ENCODE data around the gene IZUMO2.

IZUMO2 gene

DNA sequence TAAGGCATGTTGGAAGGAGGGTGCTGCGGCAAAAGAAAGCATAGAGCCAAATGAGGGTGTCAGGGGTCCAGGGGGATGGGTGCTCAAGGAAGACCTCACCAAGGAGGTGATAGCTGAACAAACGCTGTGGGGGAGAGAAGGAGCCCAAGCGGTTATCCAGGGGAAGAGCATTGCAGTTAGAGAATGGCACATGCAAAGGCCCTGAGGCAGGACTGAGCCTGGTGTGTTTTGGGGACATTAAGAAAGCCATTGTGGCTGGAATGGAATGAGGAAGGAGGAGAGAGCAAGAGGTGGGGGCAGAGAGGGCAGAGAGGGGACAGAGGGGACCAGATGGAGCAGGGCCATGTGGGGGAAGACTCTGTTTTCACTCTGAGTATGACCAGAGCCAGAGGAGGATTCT, 34.3 kb upstream of the IZUMO2 start:
- H3K36me3 ChIP-seq (ENCODE audit: low read depth), result no peaks in the 10 kb centered on the region
- DNase-seq (ENCODE audit: low spot score), result no peak
- no peak overlapping the region for H3K4me3 ChIP-seq (ENCODE audit: severe bottlenecking)
- TF ChIP-seq, protein P1, sequence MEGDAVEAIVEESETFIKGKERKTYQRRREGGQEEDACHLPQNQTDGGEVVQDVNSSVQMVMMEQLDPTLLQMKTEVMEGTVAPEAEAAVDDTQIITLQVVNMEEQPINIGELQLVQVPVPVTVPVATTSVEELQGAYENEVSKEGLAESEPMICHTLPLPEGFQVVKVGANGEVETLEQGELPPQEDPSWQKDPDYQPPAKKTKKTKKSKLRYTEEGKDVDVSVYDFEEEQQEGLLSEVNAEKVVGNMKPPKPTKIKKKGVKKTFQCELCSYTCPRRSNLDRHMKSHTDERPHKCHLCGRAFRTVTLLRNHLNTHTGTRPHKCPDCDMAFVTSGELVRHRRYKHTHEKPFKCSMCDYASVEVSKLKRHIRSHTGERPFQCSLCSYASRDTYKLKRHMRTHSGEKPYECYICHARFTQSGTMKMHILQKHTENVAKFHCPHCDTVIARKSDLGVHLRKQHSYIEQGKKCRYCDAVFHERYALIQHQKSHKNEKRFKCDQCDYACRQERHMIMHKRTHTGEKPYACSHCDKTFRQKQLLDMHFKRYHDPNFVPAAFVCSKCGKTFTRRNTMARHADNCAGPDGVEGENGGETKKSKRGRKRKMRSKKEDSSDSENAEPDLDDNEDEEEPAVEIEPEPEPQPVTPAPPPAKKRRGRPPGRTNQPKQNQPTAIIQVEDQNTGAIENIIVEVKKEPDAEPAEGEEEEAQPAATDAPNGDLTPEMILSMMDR (IDR thresholded peaks at IDR 0.05; ENCODE audit: poor library complexity, severe bottlenecking), result no peak
- ATAC-seq (ENCODE audit: low read depth), result no peak
- H3K27me3 ChIP-seq (ENCODE audit: insufficient read depth, poor library complexity, severe bottlenecking), result peaks cover 3% of the 10 kb centered on the region
- no peaks in the 10 kb centered on the region for H3K4me1 ChIP-seq (ENCODE audit: insufficient read depth, poor library complexity, severe bottlenecking)
- H3K9me3 ChIP-seq (ENCODE audit: severe bottlenecking), result no peaks in the 10 kb centered on the region
- H3K27ac ChIP-seq (ENCODE audit: poor library complexity, severe bottlenecking), result no peak overlapping the region

DNA sequence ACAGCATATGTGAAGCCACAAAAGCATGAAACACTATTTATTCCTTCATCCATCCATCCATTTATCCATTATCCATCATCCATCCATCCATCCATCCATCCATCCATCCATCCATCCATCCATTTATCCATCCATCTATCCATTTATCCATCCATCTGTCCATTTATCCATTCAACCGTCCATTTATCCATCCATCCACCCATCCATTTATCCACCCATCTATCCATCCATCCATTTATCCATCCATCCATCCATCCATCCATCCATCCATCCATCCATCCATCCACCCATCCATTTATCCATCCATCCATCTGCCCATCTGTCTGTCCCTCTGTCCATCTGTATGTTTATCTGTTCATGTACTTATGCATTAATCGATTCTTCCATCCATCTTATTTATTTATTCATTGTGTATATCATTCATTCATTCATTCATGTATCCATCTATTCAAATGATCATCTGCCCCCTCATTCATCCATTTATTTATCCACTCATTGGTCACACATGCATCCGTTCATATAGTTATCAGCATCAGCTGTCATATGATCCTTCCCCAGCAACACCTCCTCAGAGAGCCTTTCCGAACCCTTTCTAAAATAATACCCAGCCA, 33.3 kb upstream of the IZUMO2 start:
- Histone ChIP-seq H3K27me3 (ENCODE audit: insufficient read depth, poor library complexity, severe bottlenecking) (peaks cover 3% of the 10 kb centered on the region), H3K9me3 (ENCODE audit: severe bottlenecking) (no peaks in the 10 kb centered on the region), H3K27ac (ENCODE audit: poor library complexity, severe bottlenecking) (no peak overlapping the region), H3K4me3 (ENCODE audit: severe bottlenecking) (no peak overlapping the region), H3K36me3 (ENCODE audit: low read depth) (no peaks in the 10 kb centered on the region), H3K4me1 (ENCODE audit: insufficient read depth, poor library complexity, severe bottlenecking) (no peaks in the 10 kb centered on the region)
- TF ChIP-seq, protein P1 (IDR thresholded peaks at IDR 0.05; ENCODE audit: poor library complexity, severe bottlenecking), result no peak
- ATAC-seq (ENCODE audit: low read depth) (no peak), DNase-seq (ENCODE audit: low spot score) (no peak)

DNA sequence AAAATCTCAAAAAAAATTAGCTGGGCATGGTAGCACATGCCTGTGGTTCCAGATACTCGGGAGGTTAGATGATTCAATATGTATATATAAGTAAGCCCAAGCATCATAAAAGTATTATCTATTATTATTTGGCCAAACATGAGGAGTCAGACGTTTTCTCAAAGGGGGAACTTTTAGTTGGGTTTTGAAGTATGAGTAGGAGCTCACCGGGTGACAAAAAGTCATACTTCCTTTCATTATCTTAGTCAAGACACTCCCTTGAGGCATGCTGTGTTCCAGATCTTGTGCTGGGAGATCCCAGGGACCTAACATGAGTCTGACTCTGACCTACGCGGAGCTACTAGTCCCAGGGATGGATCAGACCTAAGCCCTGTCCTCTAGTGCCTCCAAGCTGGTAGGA, 32.1 kb upstream of the IZUMO2 start:
- Histone ChIP-seq H3K36me3 (ENCODE audit: low read depth) (no peaks in the 10 kb centered on the region), H3K4me1 (ENCODE audit: insufficient read depth, poor library complexity, severe bottlenecking) (no peaks in the 10 kb centered on the region), H3K27me3 (ENCODE audit: insufficient read depth, poor library complexity, severe bottlenecking) (peaks cover 3% of the 10 kb centered on the region), H3K4me3 (ENCODE audit: severe bottlenecking) (no peak overlapping the region), H3K9me3 (ENCODE audit: severe bottlenecking) (no peaks in the 10 kb centered on the region), H3K27ac (ENCODE audit: poor library complexity, severe bottlenecking) (no peak overlapping the region)
- TF ChIP-seq, protein P1 (IDR thresholded peaks at IDR 0.05; ENCODE audit: poor library complexity, severe bottlenecking), result no peak
- no peak for DNase-seq (ENCODE audit: low spot score)
- ATAC-seq (ENCODE audit: low read depth), result no peak

DNA sequence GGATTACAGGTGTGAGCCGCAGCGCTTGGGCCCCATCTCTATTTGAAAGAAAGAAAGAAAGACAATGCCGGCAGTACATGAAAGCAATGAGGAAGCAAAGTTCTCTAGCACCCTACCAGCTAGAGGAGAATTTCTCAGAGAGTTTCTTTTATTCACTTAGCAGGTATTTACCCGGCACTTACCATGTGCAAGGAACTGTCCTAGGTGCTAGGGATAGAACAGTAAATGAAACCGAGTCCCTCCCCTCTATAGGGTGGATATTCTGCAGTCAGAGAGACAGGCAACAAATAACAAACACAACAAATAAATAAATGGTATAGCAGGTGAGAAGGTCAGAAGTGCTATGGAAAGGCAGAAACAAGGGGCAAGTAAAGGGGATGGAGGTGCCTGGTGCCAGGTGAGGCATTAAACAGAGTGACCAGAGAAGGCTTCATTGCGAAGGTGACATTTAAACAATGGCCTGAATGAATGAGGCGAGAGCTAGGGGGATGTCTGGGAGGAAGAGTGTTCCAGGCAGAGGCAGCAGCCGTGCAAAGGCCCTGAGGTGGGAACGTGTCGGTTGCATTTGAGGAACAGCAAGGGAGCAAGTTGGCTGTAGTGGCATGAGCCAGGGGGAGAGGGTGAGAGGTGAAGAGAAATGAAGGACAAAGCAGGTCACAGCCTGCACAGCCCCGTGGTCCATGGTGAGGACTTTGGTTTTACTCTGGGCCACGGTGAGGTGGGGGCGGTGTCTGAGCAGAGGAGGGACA, 29.6 kb upstream of the IZUMO2 start:
- no peak for ATAC-seq (ENCODE audit: low read depth)
- no peaks in the 10 kb centered on the region for H3K4me1 ChIP-seq (ENCODE audit: insufficient read depth, poor library complexity, severe bottlenecking)
- no peaks in the 10 kb centered on the region for H3K36me3 ChIP-seq (ENCODE audit: low read depth)
- no peaks in the 10 kb centered on the region for H3K9me3 ChIP-seq (ENCODE audit: severe bottlenecking)
- TF ChIP-seq, protein P1 (IDR thresholded peaks at IDR 0.05; ENCODE audit: poor library complexity, severe bottlenecking), result no peak
- no peaks in the 10 kb centered on the region for H3K27me3 ChIP-seq (ENCODE audit: insufficient read depth, poor library complexity, severe bottlenecking)
- DNase-seq (ENCODE audit: low spot score), result no peak
- H3K4me3 ChIP-seq (ENCODE audit: severe bottlenecking), result no peak overlapping the region
- H3K27ac ChIP-seq (ENCODE audit: poor library complexity, severe bottlenecking), result no peak overlapping the region

DNA sequence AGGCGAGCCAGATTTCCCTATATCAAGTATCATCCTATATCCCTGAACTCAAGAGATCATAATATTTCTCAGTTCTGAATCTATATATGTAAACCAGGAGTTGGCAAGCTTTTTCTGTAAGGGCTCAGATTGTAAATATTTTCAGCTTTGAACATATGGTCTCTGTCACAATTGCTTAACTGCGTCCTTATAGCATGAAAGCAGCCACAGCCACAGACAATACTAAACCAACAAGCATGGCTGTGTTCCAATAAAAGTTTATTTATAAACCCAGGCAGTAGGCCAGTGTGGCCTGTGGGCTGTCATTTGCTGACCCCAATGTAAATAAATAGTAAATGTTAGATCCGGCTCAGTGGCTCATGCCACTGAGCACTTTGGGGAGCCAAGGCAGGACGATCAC, 28.1 kb upstream of the IZUMO2 start:
- Histone ChIP-seq H3K27me3 (ENCODE audit: insufficient read depth, poor library complexity, severe bottlenecking) (no peaks in the 10 kb centered on the region), H3K27ac (ENCODE audit: poor library complexity, severe bottlenecking) (no peak overlapping the region), H3K4me3 (ENCODE audit: severe bottlenecking) (no peak overlapping the region), H3K4me1 (ENCODE audit: insufficient read depth, poor library complexity, severe bottlenecking) (no peaks in the 10 kb centered on the region), H3K36me3 (ENCODE audit: low read depth) (no peaks in the 10 kb centered on the region), H3K9me3 (ENCODE audit: severe bottlenecking) (no peaks in the 10 kb centered on the region)
- ATAC-seq (ENCODE audit: low read depth) (no peak), DNase-seq (ENCODE audit: low spot score) (no peak)
- TF ChIP-seq, protein P1 (IDR thresholded peaks at IDR 0.05; ENCODE audit: poor library complexity, severe bottlenecking), result no peak

Measured in RWPE2 (cell line).